Sigmoid colon (tissue), 7 donors: ENCODE results near the gene PLXND1. TPM values are rescaled to one million over a fixed set of nuclear protein-coding genes. Genes with fewer than 3 reads are reported as not detected.

Experiments used
- DNase-seq: peaks from one replicate; pipeline ENCODE4 v3.0.0-alpha.2; 2019
- H3K27ac ChIP-seq, 4 donors: fragments of 200-600 bp; sonication (generic); one replicate each; pipeline ENCODE4 v1.5.1; 2016 to 2019; ENCODE audit warnings: mild to moderate bottlenecking in 1 of 4
- H3K27me3 ChIP-seq, 3 donors: fragments of 200-600 bp; sonication (generic); one replicate each; pipeline ENCODE4 v1.5.1; 2019; ENCODE audit warnings: mild to moderate bottlenecking in 1 of 3
- H3K36me3 ChIP-seq, 4 donors: fragments of 200-600 bp; sonication (generic); one replicate each; pipeline ENCODE4 v1.5.1; 2016 to 2019
- H3K4me1 ChIP-seq, 4 donors: fragments of 200-600 bp; sonication (generic); one replicate each; pipeline ENCODE4 v1.5.1; 2017 to 2019
- H3K4me3 ChIP-seq, 4 donors: fragments of 200-600 bp; sonication (generic); one replicate each; pipeline ENCODE4 v1.5.1; 2017 to 2019; ENCODE audit warnings: mild to moderate bottlenecking in 2 of 4, moderate library complexity in 1 of 4
- H3K9me3 ChIP-seq, 4 donors: fragments of 200-600 bp in 3 of 4; sonication (generic) in 3 of 4; one replicate each; pipeline versions ENCODE4 v1.5.1 to v1.6.1; 2013 to 2019
- CTCF ChIP-seq, 4 experiments: fragments of 450-650 bp in 3 of 4; fragments of 200-600 bp in 1 of 4; IDR thresholded peaks; one replicate each; pipeline ENCODE4 v1.5.1; 2016 to 2019; ENCODE audit warnings: antibody characterized with exemption in 4 of 4, mild to moderate bottlenecking in 3 of 4, moderate library complexity in 2 of 4
- EP300 ChIP-seq, 4 donors: sonication (generic); formaldehyde crosslinking; IDR thresholded peaks; one replicate each; pipeline ENCODE4 v1.6.1; 2017; ENCODE audit warnings: antibody characterized with exemption in 4 of 4
- POLR2A ChIP-seq, 2 donors: fragments of 450-650 bp; IDR thresholded peaks; one replicate each; pipeline ENCODE4 v1.6.1; 2016; ENCODE audit warnings: antibody characterized with exemption in 2 of 2, mild to moderate bottlenecking in 2 of 2, moderate library complexity in 2 of 2
- POLR2AphosphoS5 ChIP-seq, 4 donors: sonication (generic); formaldehyde crosslinking; IDR thresholded peaks; one replicate each; pipeline ENCODE4 v1.6.1; 2017; ENCODE audit warnings: antibody characterized with exemption in 4 of 4
- WGBS, 2 donors: extraction: QIAGEN DNeasy Blood & Tissue Kit; methylation state at CpG; one replicate each; pipeline ENCODE4 v1.1.7; 2013; 5-methylcytosine and 5-hydroxymethylcytosine counted together
- intact Hi-C: fragments of 100-400 bp; cut with DNase I; formaldehyde crosslinking; loops from one replicate; pipeline ENCODE4 v1.15.1; 2023
- polyA plus RNA-seq, 3 donors: library from polyadenylated mRNA; stranded (reverse); fragments of 200-250 nt; gene quantifications; one replicate each; pipeline ENCODE4 v1.2.3, GENCODE V29; 2013
- small RNA-seq, 3 donors: library from RNA; depleted of rRNA; stranded (forward); fragments of <200 nt; gene quantifications; one replicate each; pipeline ENCODE3, GENCODE V24; 2016
- total RNA-seq, 4 donors: library from RNA; depleted of rRNA; stranded (reverse); fragments of >200 nt; gene quantifications; one replicate each; pipeline ENCODE4 v1.1.0, GENCODE V29; 2016
- donor health status: healthy with polysubstance abuse.
- donor health status: Bipolar disorder and iron deficiency.
- donor health status: healthy.

The PLXND1 gene
- total and polyA plus RNA-seq, 7 donors, result 9.6 to 77.0 (median 42.0) TPM

GRCh38 chr3:129512595-129512994 is 93.9 kb downstream of the PLXND1 start:
- Histone ChIP-seq H3K27me3 (no peaks in the 10 kb centered on the region), H3K4me1 (no peaks in the 10 kb centered on the region), H3K4me3 (no peak overlapping the region), H3K36me3 (peaks cover 0 to 46% (median 5%) of the 10 kb centered on the region in 4 donors), H3K9me3 (no peaks in the 10 kb centered on the region), H3K27ac (no peak overlapping the region)
- no peak for DNase-seq
- intact Hi-C loops, result no loop called here
- TF ChIP-seq CTCF (IDR thresholded peaks at IDR 0.05), result no peak
- TF ChIP-seq POLR2A (IDR thresholded peaks at IDR 0.05), result no peak
- no peak for TF ChIP-seq EP300 (IDR thresholded peaks at IDR 0.05)
- TF ChIP-seq POLR2AphosphoS5 (IDR thresholded peaks at IDR 0.05), result no peak

GRCh38 chr3:129507181-129507831 is 99.2 kb downstream of the PLXND1 start:
- no peak for DNase-seq
- Histone ChIP-seq H3K4me1 (no peaks in the 10 kb centered on the region), H3K36me3 (peaks cover 8 to 72% (median 15%) of the 10 kb centered on the region in 4 donors), H3K9me3 (no peaks in the 10 kb centered on the region), H3K27me3 (no peaks in the 10 kb centered on the region), H3K27ac (no peak overlapping the region), H3K4me3 (no peak overlapping the region)
- WGBS, 2 donors, result 89 to 92% methylated on average over 9 of the region's 9 CpGs
- TF ChIP-seq POLR2AphosphoS5 (IDR thresholded peaks at IDR 0.05), result no peak
- no peak for TF ChIP-seq CTCF (IDR thresholded peaks at IDR 0.05)
- no peak for TF ChIP-seq POLR2A (IDR thresholded peaks at IDR 0.05)
- no peak for TF ChIP-seq EP300 (IDR thresholded peaks at IDR 0.05)
- intact Hi-C loops, result no loop called here

- WGBS, 2 donors, result 88 to 94% methylated on average over 9 of the region's 9 CpGs
- Histone ChIP-seq H3K4me3 (no peak overlapping the region), H3K4me1 (no peaks in the 10 kb centered on the region), H3K36me3 (peaks cover 8 to 73% (median 14%) of the 10 kb centered on the region in 4 donors), H3K27ac (no peak overlapping the region), H3K9me3 (no peaks in the 10 kb centered on the region), H3K27me3 (no peaks in the 10 kb centered on the region)
- no peak for TF ChIP-seq POLR2A (IDR thresholded peaks at IDR 0.05)
- no peak for TF ChIP-seq POLR2AphosphoS5 (IDR thresholded peaks at IDR 0.05)
- TF ChIP-seq EP300 (IDR thresholded peaks at IDR 0.05), result no peak
- no peak for TF ChIP-seq CTCF (IDR thresholded peaks at IDR 0.05)
- DNase-seq, result no peak
- intact Hi-C loops, result no loop called here
Measured at GRCh38 chr3:129506231-129506742, 100.2 kb downstream of the PLXND1 start.

GRCh38 chr3:129505341-129505740 is 101.1 kb downstream of the PLXND1 start:
- WGBS, 2 donors, result 93 to 94% methylated on average over 6 of the region's 6 CpGs
- Histone ChIP-seq H3K9me3 (no peaks in the 10 kb centered on the region), H3K36me3 (peaks cover 8 to 78% (median 14%) of the 10 kb centered on the region in 4 donors), H3K4me3 (no peak overlapping the region), H3K4me1 (no peaks in the 10 kb centered on the region), H3K27ac (no peak overlapping the region), H3K27me3 (no peaks in the 10 kb centered on the region)
- TF ChIP-seq EP300 (IDR thresholded peaks at IDR 0.05) (no peak), POLR2AphosphoS5 (IDR thresholded peaks at IDR 0.05) (no peak), POLR2A (IDR thresholded peaks at IDR 0.05) (no peak), CTCF (IDR thresholded peaks at IDR 0.05) (no peak)
- intact Hi-C loops, result no loop called here
- DNase-seq, result no peak

Small RNA genes lying within 50 kb of the gene (small RNA-seq; reads per million reads assigned to genes)
- 0 to 0.12 (median 0) reads per million in 3 donors for gene RN7SL752P

Other genes starting within 250 kb of the PLXND1 start
- under 1 TPM in 1 of 4 donors, not detected in 3; 0.36 TPM for gene EFCAB12, start 178.0 kb downstream of the PLXND1 start, total RNA-seq
- gene EFCAB12, start 178.0 kb downstream of the PLXND1 start, polyA plus RNA-seq, result under 1 TPM in 2 of 3 donors, not detected in 1; 0.38 to 0.46 TPM
- gene MBD4, start 166.7 kb downstream of the PLXND1 start, total RNA-seq, result 10 to 100 TPM; 13.3 to 18.4 (median 16.6) TPM
- 10 to 100 TPM; 11.8 to 21.6 (median 15.0) TPM for gene MBD4, start 166.7 kb downstream of the PLXND1 start, polyA plus RNA-seq
- 10 to 100 TPM; 15.8 to 21.4 (median 17.8) TPM for gene IFT122, start 166.5 kb downstream of the PLXND1 start, total RNA-seq
- gene IFT122, start 166.5 kb downstream of the PLXND1 start, polyA plus RNA-seq, result 10 to 100 TPM in 2 of 3 donors, 1 to 10 TPM in 1; 4.2 to 15.6 (median 13.6) TPM
- gene RHO, start 78.0 kb downstream of the PLXND1 start, total RNA-seq, result not detected
- gene RHO, start 78.0 kb downstream of the PLXND1 start, polyA plus RNA-seq, result not detected
- not detected for gene H1-8, start 63.5 kb downstream of the PLXND1 start, total RNA-seq
- gene H1-8, start 63.5 kb downstream of the PLXND1 start, polyA plus RNA-seq, result not detected